HUES48 (cell line): ENCODE measurements around the gene CCDC13.

ENCODE experiments used
- H3K27ac ChIP-seq: one replicate; pipeline ENCODE4 v1.7.0; 2013; ENCODE audit warnings: low read depth, low read length, inconsistent platforms
- H3K27me3 ChIP-seq: 2 replicates; pipeline ENCODE4 v1.6.1; 2013; ENCODE audit warnings: mild to moderate bottlenecking, low read length; ENCODE audit not compliant: control insufficient read depth, insufficient read depth
- H3K36me3 ChIP-seq: 2 replicates; pipeline ENCODE4 v1.6.1; 2013; ENCODE audit warnings: low read length; ENCODE audit not compliant: control insufficient read depth, insufficient read depth
- H3K4me1 ChIP-seq: 2 replicates; pipeline ENCODE4 v1.6.1; 2013; ENCODE audit warnings: mild to moderate bottlenecking, low read length; ENCODE audit not compliant: control insufficient read depth, insufficient read depth
- H3K4me3 ChIP-seq: 2 replicates; pipeline ENCODE4 v1.5.1; 2013; ENCODE audit warnings: mild to moderate bottlenecking, low read depth, low read length
- H3K9ac ChIP-seq: 2 replicates; pipeline ENCODE4 v1.6.1; 2013; ENCODE audit warnings: mild to moderate bottlenecking, low read depth, low read length, moderate library complexity
- H3K9me3 ChIP-seq: 2 replicates; pipeline ENCODE4 v1.6.1; 2013; ENCODE audit warnings: low read length; ENCODE audit not compliant: control insufficient read depth, insufficient read depth

CCDC13 gene

DNA sequence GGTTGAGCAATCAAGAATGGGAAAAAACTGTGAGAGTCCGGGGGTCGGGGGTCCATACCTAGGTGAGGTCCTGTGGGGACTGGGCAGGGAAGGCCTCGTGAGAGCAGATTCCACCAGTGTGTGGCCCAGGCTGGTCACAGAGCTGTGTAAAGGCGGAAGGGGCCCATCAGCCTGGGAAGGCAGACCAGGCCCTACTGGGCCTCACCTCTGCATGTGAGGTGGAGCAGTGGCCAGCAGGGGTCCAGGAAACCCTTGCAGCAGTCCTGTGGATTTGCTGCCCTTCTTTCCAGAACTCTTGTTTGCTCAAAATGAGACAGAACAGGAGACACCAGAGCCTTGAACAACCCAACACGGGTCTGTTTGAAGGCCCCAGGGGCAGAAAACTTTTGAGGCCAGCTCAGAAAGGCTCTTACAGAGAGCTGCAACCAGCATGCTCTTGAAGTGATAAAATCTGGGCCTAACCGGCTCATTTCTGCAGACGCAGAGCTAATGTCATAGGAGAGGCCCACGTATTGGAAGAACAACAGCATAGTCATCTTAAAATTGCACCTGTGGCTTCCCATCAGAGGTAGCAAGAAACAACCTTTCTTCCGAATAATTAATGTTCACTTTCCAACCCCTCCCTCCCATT, 40.1 kb downstream of the CCDC13 start:
- H3K9ac ChIP-seq: no peak overlapping the region
- no peaks in the 10 kb centered on the region for H3K9me3 ChIP-seq
- H3K4me1 ChIP-seq: peaks cover 30% of the 10 kb centered on the region; the same call in 1 of the 2 replicates
- H3K27me3 ChIP-seq: no peaks in the 10 kb centered on the region
- H3K27ac ChIP-seq: peak overlapping the region; percentile 80
- H3K4me3 ChIP-seq: no peak overlapping the region
- H3K36me3 ChIP-seq: no peaks in the 10 kb centered on the region

DNA sequence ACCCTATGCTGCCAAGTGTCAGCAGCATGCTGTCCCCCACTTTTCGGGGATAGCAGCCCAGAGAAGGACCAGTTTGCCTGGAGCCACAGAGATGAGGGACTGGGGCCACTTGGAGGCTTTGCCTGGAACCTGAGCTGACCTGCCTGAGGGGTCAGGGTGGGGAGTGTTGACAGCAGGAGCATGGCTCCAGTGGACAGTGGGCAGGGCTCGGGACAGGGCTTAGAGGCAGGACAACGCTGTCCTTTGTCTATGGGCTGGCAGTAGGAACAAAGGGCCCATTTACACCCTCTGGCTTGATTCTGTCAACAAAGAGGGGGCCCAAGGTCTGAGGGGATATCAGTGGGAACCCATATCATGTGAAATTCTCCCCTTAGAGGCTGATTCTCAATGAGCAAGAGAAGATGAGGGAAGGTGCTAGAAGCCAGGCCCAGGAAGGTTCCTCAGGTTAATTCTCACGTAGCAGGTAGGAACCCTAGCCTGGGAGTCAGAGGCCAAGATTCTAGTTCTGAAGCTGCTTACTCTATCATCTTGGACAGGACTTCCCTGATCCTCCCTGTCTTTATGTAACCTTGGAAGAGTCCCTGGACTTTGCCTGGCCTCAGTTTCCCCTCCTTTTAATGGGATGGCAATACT, 40.7 kb downstream of the CCDC13 start:
- Histone ChIP-seq H3K9me3 (no peaks in the 10 kb centered on the region), H3K27ac (no peak overlapping the region), H3K4me1 (peaks cover 36% of the 10 kb centered on the region; the same call in 1 of the 2 replicates), H3K36me3 (no peaks in the 10 kb centered on the region), H3K9ac (no peak overlapping the region), H3K27me3 (no peaks in the 10 kb centered on the region), H3K4me3 (no peak overlapping the region)

- Histone ChIP-seq H3K4me3 (no peak overlapping the region), H3K27ac (no peak overlapping the region), H3K9ac (no peak overlapping the region), H3K4me1 (peaks cover 36% of the 10 kb centered on the region; the same call in 1 of the 2 replicates), H3K27me3 (no peaks in the 10 kb centered on the region), H3K9me3 (no peaks in the 10 kb centered on the region), H3K36me3 (no peaks in the 10 kb centered on the region)
Measured at GRCh38 chr3:42731476-42732195, 41.4 kb downstream of the CCDC13 start.

DNA sequence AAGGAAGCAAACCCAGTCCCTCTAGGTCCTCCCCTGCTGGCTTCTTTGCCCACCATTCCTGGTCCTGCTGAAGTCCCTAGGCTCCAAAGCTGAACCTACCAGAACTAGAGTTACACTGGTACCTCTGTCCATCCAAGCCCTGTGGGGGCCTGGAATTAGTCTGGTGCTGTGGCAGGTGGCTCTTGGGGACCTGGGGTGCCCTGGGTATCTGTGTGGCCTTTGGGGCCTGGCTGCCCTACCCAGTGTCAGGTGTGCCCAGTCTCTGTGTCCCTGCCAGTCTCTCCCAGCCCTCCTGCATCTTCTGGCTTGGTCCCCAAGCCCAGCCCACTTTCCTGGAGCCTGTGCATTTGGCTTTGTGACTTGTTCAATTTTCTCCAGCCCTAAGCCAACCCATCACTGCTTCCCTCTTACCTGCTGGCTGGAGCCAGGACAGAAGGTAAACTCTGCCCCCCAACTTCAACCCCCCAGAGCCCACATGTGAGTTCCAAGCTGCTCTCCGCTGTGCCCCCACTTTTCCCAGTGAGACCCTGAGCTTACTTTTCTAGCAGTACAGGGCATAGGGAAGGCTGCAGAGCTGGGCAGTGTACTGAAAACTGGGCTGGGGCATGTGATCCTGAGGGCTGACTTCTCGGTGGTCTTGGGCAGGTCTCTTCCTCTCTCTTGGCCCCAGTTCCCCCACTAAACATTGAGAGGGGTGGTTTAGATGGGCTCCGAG, 42.2 kb downstream of the CCDC13 start:
- H3K36me3 ChIP-seq: no peaks in the 10 kb centered on the region
- no peaks in the 10 kb centered on the region for H3K9me3 ChIP-seq
- no peak overlapping the region for H3K9ac ChIP-seq
- no peak overlapping the region for H3K27ac ChIP-seq
- H3K4me3 ChIP-seq: no peak overlapping the region
- peaks cover 29% of the 10 kb centered on the region; the same call in 1 of the 2 replicates for H3K4me1 ChIP-seq
- no peaks in the 10 kb centered on the region for H3K27me3 ChIP-seq

GRCh38 chr3:42730294-42730693, 42.8 kb downstream of the CCDC13 start:
- H3K9ac ChIP-seq: no peak overlapping the region
- no peaks in the 10 kb centered on the region for H3K27me3 ChIP-seq
- no peaks in the 10 kb centered on the region for H3K9me3 ChIP-seq
- no peaks in the 10 kb centered on the region for H3K36me3 ChIP-seq
- H3K4me3 ChIP-seq: no peak overlapping the region
- H3K27ac ChIP-seq: no peak overlapping the region
- H3K4me1 ChIP-seq: peaks cover 25% of the 10 kb centered on the region; the same call in 1 of the 2 replicates

GRCh38 chr3:42729404-42730145, 43.5 kb downstream of the CCDC13 start:
- Histone ChIP-seq H3K9ac (no peak overlapping the region), H3K27ac (no peak overlapping the region), H3K27me3 (no peaks in the 10 kb centered on the region), H3K9me3 (no peaks in the 10 kb centered on the region), H3K4me3 (no peak overlapping the region), H3K4me1 (peaks cover 25% of the 10 kb centered on the region; the same call in 1 of the 2 replicates), H3K36me3 (no peaks in the 10 kb centered on the region)

DNA sequence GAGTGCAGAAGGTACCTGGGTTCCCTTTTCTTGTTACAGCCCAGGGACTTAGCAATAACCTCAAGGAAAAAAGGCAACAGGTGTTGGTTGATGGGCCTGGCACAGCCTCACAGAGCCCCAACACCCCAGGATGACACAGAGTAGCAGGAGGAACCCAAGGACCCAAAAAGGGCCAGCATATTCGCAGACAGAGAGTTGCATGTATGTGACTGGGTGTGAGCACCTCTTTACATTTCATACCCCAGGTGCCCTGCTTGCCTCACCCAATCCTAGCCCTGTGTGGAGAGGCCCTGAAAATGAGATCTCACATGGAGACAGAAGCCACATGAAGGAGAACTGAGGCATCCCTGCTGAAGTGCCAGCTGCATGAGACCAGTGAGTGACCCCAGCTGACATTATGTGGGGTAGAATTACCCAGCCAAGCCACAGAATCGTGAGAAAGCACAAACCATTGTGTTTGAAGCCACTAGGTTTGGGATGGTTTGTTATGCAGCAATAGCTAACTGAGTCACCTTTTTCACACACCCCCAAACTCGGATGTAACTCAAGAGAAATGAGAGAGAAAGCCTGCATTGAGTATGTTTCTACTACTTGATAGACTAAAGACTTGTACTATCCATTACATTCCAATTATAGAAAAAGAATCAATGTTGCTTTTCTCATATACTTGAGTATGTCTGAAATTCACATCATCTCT, 44.2 kb downstream of the CCDC13 start:
- Histone ChIP-seq H3K27me3 (no peaks in the 10 kb centered on the region), H3K36me3 (no peaks in the 10 kb centered on the region), H3K27ac (no peak overlapping the region), H3K9ac (no peak overlapping the region), H3K9me3 (no peaks in the 10 kb centered on the region), H3K4me3 (no peak overlapping the region), H3K4me1 (peaks cover 19% of the 10 kb centered on the region; the same call in 1 of the 2 replicates)

GRCh38 chr3:42728056-42728455, 45.0 kb downstream of the CCDC13 start:
- no peak overlapping the region for H3K27ac ChIP-seq
- no peak overlapping the region for H3K9ac ChIP-seq
- no peaks in the 10 kb centered on the region for H3K36me3 ChIP-seq
- no peak overlapping the region for H3K4me3 ChIP-seq
- H3K27me3 ChIP-seq: no peaks in the 10 kb centered on the region
- H3K4me1 ChIP-seq: peaks cover 11% of the 10 kb centered on the region; the same call in 1 of the 2 replicates
- no peaks in the 10 kb centered on the region for H3K9me3 ChIP-seq

DNA sequence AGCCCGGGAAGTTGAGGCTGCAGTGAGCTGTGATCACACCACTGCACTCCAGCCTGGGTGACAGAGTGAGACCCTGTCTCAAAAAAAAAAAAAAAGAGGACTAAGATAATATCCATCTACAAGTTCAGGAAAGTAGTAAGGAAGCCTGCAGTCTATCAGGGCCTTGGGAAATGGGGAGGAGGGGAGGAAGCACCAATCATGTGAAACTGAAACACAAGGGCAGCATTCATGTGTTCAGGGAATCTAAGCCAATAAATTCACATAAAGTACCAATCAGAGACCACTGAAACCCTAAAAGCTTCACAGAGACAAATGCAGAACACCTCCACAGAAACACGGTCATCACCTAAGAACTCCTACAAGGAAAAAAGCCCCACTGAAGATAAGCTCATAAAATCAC, 47.6 kb downstream of the CCDC13 start:
- Histone ChIP-seq H3K27ac (no peak overlapping the region), H3K4me3 (no peak overlapping the region), H3K9ac (no peak overlapping the region), H3K9me3 (no peaks in the 10 kb centered on the region; the same call in 1 of the 2 replicates), H3K36me3 (no peaks in the 10 kb centered on the region), H3K4me1 (peaks cover 7% of the 10 kb centered on the region; the same call in 1 of the 2 replicates), H3K27me3 (no peaks in the 10 kb centered on the region)

- H3K4me1 ChIP-seq: peaks cover 7% of the 10 kb centered on the region; the same call in 1 of the 2 replicates
- no peaks in the 10 kb centered on the region for H3K36me3 ChIP-seq
- H3K4me3 ChIP-seq: no peak overlapping the region
- H3K27me3 ChIP-seq: no peaks in the 10 kb centered on the region
- no peak overlapping the region for H3K27ac ChIP-seq
- no peak overlapping the region for H3K9ac ChIP-seq
- no peaks in the 10 kb centered on the region; the same call in 1 of the 2 replicates for H3K9me3 ChIP-seq
Measured at GRCh38 chr3:42723219-42723618, 49.8 kb downstream of the CCDC13 start.
